ENCODE measurements around the gene NEURL2.
A peak's percentile ranks its signal among the peaks of the same experiment; 100 is the strongest.

NEURL2 gene

DNA sequence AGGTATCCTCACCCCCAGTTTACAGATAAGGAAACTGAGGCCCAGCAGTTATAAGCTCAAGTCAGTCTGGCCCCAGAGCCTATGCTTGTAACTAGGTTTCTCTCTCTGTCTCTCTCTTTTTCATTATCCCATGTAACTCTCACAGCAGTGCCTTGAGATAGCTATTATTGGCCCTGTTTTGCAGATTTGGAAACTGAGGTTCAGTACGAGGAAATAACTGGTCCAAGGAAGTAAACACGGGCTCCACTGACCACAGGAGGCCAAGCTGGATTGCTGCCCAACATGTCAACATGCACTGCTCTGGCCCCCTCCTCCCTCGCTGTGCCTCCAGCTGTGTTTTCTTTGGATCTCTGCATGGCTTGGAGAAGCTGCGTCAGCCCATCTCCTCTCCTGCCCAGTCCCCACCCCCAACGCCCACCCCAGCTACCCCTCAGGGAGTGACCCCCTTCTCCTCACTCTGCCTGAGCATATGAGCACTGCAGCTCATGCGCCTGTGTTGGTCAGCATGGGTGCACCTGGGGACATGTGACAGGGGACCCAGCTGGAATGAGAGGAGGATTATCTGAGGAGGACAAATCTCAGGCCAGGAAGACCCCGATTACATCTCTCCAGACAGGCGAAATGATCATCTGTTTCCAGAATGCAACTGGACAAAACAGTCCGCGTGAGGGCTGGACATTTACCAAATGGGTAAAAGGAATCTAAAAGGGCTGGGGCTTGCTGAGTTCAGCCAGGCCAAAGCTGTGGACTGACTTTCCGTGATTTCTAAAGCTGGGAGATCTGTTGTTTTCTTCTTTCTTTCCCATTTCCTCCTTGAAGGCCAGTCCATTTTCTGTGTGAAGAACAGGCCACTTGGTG is 28.8 kb upstream of the NEURL2 start:
- Histone ChIP-seq H3K9me3 (ENCODE audit: control insufficient read depth in 2 of 2, low read length in 2 of 2) (no peaks in the 10 kb centered on the region), H3K27ac (ENCODE audit: low read depth in 2 of 2, low read length in 2 of 2) (peak overlapping the region; percentile 59 to 63), H3K4me3 (ENCODE audit: low read length in 2 of 2) (no peak overlapping the region), H3K27me3 (ENCODE audit: control insufficient read depth in 2 of 2, insufficient read depth in 2 of 2, low read length in 2 of 2) (no peaks in the 10 kb centered on the region), H3K4me1 (ENCODE audit: control insufficient read depth in 2 of 2, insufficient read depth in 2 of 2, low read length in 2 of 2) (peaks cover 2 to 6% of the 10 kb centered on the region in 2 donors), H3K36me3 (ENCODE audit: control insufficient read depth in 2 of 2, insufficient read depth in 2 of 2, low read length in 2 of 2) (no peaks in the 10 kb centered on the region), H3K9ac (ENCODE audit: low read depth in 1 of 2, low read length in 2 of 2) (no peak overlapping the region)

DNA sequence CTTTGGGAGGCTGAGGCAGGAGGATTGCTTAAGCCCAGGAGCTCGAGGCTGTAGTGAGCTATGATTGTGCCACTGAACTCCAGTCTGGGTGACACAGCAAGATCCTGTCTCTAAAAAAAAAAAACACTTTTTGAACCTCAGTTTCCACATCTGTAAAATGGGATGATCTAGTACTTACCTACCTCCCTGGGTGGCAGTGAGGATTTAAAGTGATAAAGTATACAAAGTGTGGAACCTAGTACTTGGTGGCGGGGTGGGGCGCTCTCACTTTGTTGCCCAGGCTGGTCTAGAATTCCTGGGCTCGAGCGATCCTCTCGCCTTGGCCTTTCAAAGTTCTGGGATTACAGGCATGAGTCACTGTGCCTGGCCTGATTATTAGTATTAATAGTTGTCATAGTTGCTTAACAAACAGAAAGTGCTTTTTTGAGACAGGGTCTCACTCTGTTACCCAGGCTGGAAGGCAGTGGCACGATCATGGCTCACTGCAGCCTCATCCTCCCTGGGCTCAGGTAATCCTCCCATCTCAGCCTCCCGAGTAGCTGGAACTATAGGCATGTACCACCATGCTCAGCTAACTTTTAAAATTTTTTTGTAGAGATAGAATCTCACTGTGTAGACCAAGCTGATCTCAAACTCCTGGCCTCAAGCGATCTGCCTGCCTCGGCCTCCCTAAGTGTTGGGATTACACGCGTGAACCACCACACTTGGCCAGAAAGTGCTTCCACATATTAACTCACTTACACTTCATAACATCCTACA is 27.9 kb upstream of the NEURL2 start:
- H3K9ac ChIP-seq (ENCODE audit: low read depth in 1 of 2, low read length in 2 of 2): no peak overlapping the region
- no peaks in the 10 kb centered on the region for H3K9me3 ChIP-seq (ENCODE audit: control insufficient read depth in 2 of 2, low read length in 2 of 2)
- no peak overlapping the region for H3K4me3 ChIP-seq (ENCODE audit: low read length in 2 of 2)
- no peaks in the 10 kb centered on the region for H3K36me3 ChIP-seq (ENCODE audit: control insufficient read depth in 2 of 2, insufficient read depth in 2 of 2, low read length in 2 of 2)
- peak overlapping the region; percentile 59 to 63 for H3K27ac ChIP-seq (ENCODE audit: low read depth in 2 of 2, low read length in 2 of 2)
- H3K27me3 ChIP-seq (ENCODE audit: control insufficient read depth in 2 of 2, insufficient read depth in 2 of 2, low read length in 2 of 2): no peaks in the 10 kb centered on the region
- H3K4me1 ChIP-seq (ENCODE audit: control insufficient read depth in 2 of 2, insufficient read depth in 2 of 2, low read length in 2 of 2): peaks cover 2 to 6% of the 10 kb centered on the region in 2 donors

DNA sequence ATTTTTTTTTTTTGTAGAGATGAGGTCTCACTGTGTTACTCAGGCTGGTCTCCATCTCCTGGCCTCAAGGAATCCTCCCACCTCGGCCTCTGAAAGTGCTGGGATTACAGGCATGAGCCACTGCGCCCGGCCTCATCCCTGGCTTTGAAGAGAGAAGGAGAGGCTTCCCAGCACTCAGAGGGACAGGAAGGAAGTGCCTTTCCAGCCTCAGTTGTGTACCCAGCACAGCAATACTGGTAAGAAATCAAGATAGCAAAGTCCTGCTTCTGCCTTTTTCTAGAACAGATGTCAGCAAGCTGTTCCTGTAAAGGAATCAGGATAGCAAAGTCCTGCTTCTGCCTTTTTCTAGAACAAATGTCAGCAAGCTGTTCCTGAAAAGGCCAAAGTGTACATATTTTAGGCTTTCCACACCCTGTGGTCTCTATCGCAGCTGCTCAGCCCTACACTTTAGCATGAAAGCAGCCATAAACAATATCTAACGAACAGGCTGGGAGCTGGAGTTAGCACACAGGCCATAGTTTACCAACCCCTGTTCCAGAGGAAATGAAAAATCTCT is 27.3 kb upstream of the NEURL2 start:
- no peak overlapping the region for H3K9ac ChIP-seq (ENCODE audit: low read depth in 1 of 2, low read length in 2 of 2)
- H3K4me1 ChIP-seq (ENCODE audit: control insufficient read depth in 2 of 2, insufficient read depth in 2 of 2, low read length in 2 of 2): peaks cover 2 to 6% of the 10 kb centered on the region in 2 donors

DNA sequence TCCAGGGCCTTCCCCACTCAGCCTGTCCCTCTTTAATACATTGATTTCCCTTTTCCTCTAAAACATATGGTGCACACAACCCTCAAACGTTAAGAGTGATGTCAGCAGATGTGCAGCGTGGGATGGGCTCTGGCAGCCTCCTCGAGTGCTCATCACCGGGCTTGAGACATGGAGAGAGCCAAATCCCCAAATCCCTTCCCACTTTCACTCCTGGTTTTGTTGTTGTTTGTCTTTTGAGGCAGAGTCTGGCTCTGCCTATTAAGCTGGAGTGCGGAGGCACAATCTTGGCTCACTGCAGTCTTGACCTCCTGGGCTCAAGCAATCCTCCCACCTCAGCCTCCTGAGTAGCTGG is 26.8 kb upstream of the NEURL2 start:
- Histone ChIP-seq H3K9ac (ENCODE audit: low read depth in 1 of 2, low read length in 2 of 2) (no peak overlapping the region), H3K36me3 (ENCODE audit: control insufficient read depth in 2 of 2, insufficient read depth in 2 of 2, low read length in 2 of 2) (no peaks in the 10 kb centered on the region), H3K27me3 (ENCODE audit: control insufficient read depth in 2 of 2, insufficient read depth in 2 of 2, low read length in 2 of 2) (no peaks in the 10 kb centered on the region), H3K27ac (ENCODE audit: low read depth in 2 of 2, low read length in 2 of 2) (peak overlapping the region; percentile 59 to 63), H3K9me3 (ENCODE audit: control insufficient read depth in 2 of 2, low read length in 2 of 2) (no peaks in the 10 kb centered on the region), H3K4me3 (ENCODE audit: low read length in 2 of 2) (no peak overlapping the region), H3K4me1 (ENCODE audit: control insufficient read depth in 2 of 2, insufficient read depth in 2 of 2, low read length in 2 of 2) (peaks cover 2 to 6% of the 10 kb centered on the region in 2 donors)

More for the DNA sequence above, 27.3 kb upstream of the NEURL2 start:
- Histone ChIP-seq H3K36me3 (ENCODE audit: control insufficient read depth in 2 of 2, insufficient read depth in 2 of 2, low read length in 2 of 2) (no peaks in the 10 kb centered on the region), H3K9me3 (ENCODE audit: control insufficient read depth in 2 of 2, low read length in 2 of 2) (no peaks in the 10 kb centered on the region), H3K27me3 (ENCODE audit: control insufficient read depth in 2 of 2, insufficient read depth in 2 of 2, low read length in 2 of 2) (no peaks in the 10 kb centered on the region), H3K4me3 (ENCODE audit: low read length in 2 of 2) (peak overlapping the region in 1 of 2 donors; percentile 9), H3K27ac (ENCODE audit: low read depth in 2 of 2, low read length in 2 of 2) (peak overlapping the region; percentile 59 to 63)

DNA sequence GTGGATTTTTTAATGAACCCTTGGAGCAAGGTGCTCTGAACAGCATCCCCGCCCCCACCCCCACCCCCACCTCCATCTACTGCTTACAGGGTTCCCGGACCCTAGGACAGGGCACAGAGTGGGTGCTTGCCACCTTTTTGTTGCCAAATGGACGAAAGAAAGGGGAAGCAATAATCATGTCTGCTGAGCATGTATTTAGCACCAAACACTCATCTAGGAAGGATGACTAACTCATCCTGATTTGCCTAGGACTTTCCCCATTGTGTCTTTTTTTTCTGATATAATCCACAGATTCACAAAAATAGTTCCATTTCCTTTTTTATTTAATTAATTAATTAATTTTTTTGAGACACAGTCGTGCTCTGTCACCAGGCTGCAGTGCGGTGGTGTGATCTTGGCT is 22.1 kb upstream of the NEURL2 start:
- Histone ChIP-seq H3K36me3 (ENCODE audit: control insufficient read depth in 2 of 2, insufficient read depth in 2 of 2, low read length in 2 of 2) (peaks cover 0 to under 1% of the 10 kb centered on the region in 2 donors), H3K4me1 (ENCODE audit: control insufficient read depth in 2 of 2, insufficient read depth in 2 of 2, low read length in 2 of 2) (peaks cover 11 to 12% of the 10 kb centered on the region in 2 donors), H3K9ac (ENCODE audit: low read depth in 1 of 2, low read length in 2 of 2) (no peak overlapping the region), H3K9me3 (ENCODE audit: control insufficient read depth in 2 of 2, low read length in 2 of 2) (no peaks in the 10 kb centered on the region), H3K4me3 (ENCODE audit: low read length in 2 of 2) (no peak overlapping the region), H3K27ac (ENCODE audit: low read depth in 2 of 2, low read length in 2 of 2) (no peak overlapping the region), H3K27me3 (ENCODE audit: control insufficient read depth in 2 of 2, insufficient read depth in 2 of 2, low read length in 2 of 2) (no peaks in the 10 kb centered on the region)

DNA sequence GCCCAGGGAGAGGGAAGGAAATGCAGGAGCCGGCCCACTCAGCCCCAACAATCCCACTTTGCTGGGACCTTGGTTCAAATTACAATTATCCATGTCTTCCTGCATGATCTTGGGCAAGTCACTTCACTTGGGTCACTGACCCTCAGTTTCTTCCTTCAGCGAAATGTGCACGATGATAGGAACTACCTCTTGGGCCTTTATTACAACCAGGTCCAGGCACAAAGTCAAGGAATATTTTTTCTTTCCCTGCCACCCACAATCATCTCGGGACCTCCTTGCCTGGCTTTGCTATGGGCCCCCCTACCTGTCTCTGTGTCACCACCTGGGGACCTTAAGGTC is 21.3 kb upstream of the NEURL2 start:
- H3K36me3 ChIP-seq (ENCODE audit: control insufficient read depth in 2 of 2, insufficient read depth in 2 of 2, low read length in 2 of 2): peaks cover 0 to 3% of the 10 kb centered on the region in 2 donors
- H3K4me1 ChIP-seq (ENCODE audit: control insufficient read depth in 2 of 2, insufficient read depth in 2 of 2, low read length in 2 of 2): peaks cover 8 to 11% of the 10 kb centered on the region in 2 donors
- peak overlapping the region in 1 of 2 donors; percentile 68 for H3K9ac ChIP-seq (ENCODE audit: low read depth in 1 of 2, low read length in 2 of 2)
- no peaks in the 10 kb centered on the region for H3K27me3 ChIP-seq (ENCODE audit: control insufficient read depth in 2 of 2, insufficient read depth in 2 of 2, low read length in 2 of 2)
- no peaks in the 10 kb centered on the region for H3K9me3 ChIP-seq (ENCODE audit: control insufficient read depth in 2 of 2, low read length in 2 of 2)
- peak overlapping the region; percentile 22 to 84 for H3K27ac ChIP-seq (ENCODE audit: low read depth in 2 of 2, low read length in 2 of 2)
- peak overlapping the region in 1 of 2 donors; percentile 54 for H3K4me3 ChIP-seq (ENCODE audit: low read length in 2 of 2)

DNA sequence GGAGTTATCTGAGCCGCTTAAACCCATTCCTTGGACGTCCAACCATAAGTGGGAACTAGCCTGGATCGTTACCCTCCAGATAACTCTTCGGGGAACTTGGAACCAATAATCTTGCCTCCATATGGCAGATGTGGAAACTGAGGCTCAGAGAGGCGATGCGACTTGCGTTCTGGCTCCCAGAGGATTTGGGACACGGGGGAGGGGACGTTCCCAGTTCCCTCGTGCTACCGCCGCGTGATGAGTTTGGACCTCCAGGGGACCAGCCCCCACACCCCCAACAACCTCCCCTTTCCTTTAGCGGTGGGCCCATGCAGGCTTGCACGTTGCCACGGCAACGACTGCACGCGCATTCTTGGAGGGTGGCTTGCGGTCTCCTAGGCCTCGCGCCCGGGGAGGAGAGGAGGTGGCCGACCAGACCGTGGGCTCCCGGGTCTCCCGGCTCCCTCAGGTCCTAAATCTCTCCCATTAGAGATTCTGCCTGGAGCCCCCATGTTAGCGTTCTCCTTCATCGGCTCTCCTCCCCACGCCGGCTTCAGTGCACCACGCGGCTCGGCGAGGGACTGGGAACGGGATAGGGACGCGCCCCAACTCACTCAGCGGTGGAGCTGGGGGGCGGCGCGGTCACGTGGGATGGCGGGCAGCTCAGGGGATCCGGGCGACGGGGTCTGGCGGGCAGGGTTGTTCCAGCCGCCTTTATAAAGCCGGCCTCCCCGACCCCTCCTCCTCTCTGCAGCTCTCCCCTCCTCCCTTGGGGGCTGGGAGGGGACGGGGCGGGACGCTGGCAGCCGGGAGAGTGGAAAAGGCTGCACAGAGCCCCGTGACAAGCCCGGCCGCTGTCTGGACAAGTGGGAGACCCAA is 20.7 kb upstream of the NEURL2 start, which contains the start of gene PLTP:
Gene PLTP (minus strand): TSS at position 670 of the 858 bp plus-strand sequence. CDS start 703 bp downstream, outside the sequence.
- peak within 1 kb of the TSS; percentile 59 to 84 for H3K27ac ChIP-seq (ENCODE audit: low read depth in 2 of 2, low read length in 2 of 2)
- peak within 1 kb of the TSS; percentile 62 to 70 for H3K4me3 ChIP-seq (ENCODE audit: low read length in 2 of 2)
- no peaks in the 10 kb centered on the region for H3K27me3 ChIP-seq (ENCODE audit: control insufficient read depth in 2 of 2, insufficient read depth in 2 of 2, low read length in 2 of 2)
- H3K9ac ChIP-seq (ENCODE audit: low read depth in 1 of 2, low read length in 2 of 2): peak within 1 kb of the TSS; percentile 48 to 68
- peaks cover 8 to 11% of the 10 kb centered on the region in 2 donors for H3K4me1 ChIP-seq (ENCODE audit: control insufficient read depth in 2 of 2, insufficient read depth in 2 of 2, low read length in 2 of 2)
- no peaks in the 10 kb centered on the region for H3K9me3 ChIP-seq (ENCODE audit: control insufficient read depth in 2 of 2, low read length in 2 of 2)
- peaks cover 0 to 3% of the 10 kb centered on the region in 2 donors for H3K36me3 ChIP-seq (ENCODE audit: control insufficient read depth in 2 of 2, insufficient read depth in 2 of 2, low read length in 2 of 2)

DNA sequence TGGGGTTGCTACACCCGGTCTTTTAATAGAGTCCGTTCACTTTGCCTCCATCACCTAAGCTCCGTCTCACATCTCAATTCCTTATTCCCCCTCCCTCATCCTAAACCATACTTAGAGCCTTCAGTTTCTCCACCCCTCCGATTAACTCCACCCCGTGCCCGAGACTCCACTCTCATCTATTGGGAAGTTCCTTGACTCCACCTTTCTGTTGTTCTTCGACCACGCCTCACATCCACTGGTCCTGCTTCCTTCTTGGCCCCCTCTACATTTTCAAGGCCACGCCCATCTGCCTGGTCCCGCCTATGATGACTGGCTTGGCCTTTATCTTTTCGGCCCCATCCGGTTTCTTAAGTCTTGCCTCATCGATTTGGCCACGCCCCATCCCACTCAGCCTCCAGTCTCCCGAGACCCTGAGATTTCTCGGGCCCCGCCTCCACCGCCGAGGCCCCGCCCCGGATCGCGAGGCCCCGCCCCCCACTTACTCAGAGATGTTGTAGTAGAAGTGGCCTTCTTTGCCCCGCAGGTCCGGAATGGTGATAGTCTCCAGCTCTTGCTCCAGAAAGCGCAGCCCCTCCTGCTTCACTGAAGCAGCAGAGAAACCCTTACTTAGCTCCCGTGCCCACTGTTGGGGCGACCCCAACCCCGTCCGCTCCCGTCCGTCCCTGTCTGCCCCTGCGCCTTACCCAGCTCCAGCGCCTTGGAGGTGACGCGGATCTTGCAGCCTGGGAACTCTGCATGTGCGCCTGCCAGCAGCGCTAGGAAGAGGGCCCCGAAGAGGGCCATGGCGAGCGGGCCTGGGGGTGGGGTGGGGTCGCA is 19.9 kb upstream of the NEURL2 start:
- Histone ChIP-seq H3K4me3 (ENCODE audit: low read length in 2 of 2) (peak overlapping the region; percentile 62 to 70), H3K9ac (ENCODE audit: low read depth in 1 of 2, low read length in 2 of 2) (peak overlapping the region; percentile 48 to 68), H3K27ac (ENCODE audit: low read depth in 2 of 2, low read length in 2 of 2) (peak overlapping the region; percentile 59 to 84), H3K4me1 (ENCODE audit: control insufficient read depth in 2 of 2, insufficient read depth in 2 of 2, low read length in 2 of 2) (peaks cover 8 to 11% of the 10 kb centered on the region in 2 donors), H3K27me3 (ENCODE audit: control insufficient read depth in 2 of 2, insufficient read depth in 2 of 2, low read length in 2 of 2) (no peaks in the 10 kb centered on the region), H3K9me3 (ENCODE audit: control insufficient read depth in 2 of 2, low read length in 2 of 2) (no peaks in the 10 kb centered on the region), H3K36me3 (ENCODE audit: control insufficient read depth in 2 of 2, insufficient read depth in 2 of 2, low read length in 2 of 2) (peaks cover 0 to 3% of the 10 kb centered on the region in 2 donors)

Measured in mucosa of rectum (tissue), 2 donors.